ENCODE measurements around the gene DUSP3.

DUSP3 gene

DNA sequence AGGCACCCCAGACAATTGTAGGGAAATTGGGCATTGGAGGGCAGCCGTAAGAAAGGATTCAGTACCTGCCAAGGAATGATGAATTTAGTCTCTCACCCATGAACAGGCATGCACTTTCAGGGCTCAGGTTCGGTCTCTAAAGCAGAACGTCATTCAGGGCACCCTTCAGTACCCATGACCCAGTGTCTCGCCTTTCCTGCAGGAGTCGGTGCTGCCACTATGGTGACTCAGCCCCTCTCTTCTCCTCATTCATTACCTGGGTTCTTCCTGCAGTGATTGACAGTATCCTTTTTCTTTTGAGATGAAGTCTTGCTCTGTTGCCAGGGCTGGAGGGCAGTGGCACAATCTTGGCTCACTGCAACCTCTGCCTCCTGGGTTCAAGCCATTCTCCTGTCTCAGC is 28.6 kb downstream of the DUSP3 start:
- H3K4me1 ChIP-seq (ENCODE audit: insufficient read depth, low read length) = peaks cover 21% of the 10 kb centered on the region
- H3K36me3 ChIP-seq (ENCODE audit: insufficient read depth, low read length) = no peaks in the 10 kb centered on the region
- H3K9me3 ChIP-seq (ENCODE audit: control insufficient read depth, insufficient read depth, low read length) = no peaks in the 10 kb centered on the region
- H3K9ac ChIP-seq (ENCODE audit: low read depth, low read length) = no peak overlapping the region

DNA sequence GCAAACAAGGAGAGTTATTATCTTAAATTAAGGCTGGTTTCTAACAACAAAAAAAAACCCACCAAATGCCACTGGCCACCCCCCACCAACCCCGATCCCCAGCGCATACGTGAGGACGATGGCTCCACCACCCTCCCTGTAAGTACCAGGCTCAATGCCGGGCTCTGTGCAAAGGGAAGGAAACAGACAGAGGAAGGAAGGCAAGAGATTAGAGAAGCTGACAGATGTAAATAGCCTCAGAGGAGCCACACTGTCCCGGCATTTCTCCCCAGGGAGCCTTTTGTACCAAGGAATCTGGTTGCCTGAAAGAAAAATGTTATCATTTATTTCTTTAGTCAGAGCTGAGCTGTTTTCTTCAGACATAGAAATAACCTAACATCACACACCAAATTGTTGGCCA is 33.2 kb downstream of the DUSP3 start:
- no peak overlapping the region; the same call in 1 of the 2 replicates for H3K9ac ChIP-seq (ENCODE audit: low read depth, low read length)
- H3K9me3 ChIP-seq (ENCODE audit: control insufficient read depth, insufficient read depth, low read length) = 0 out of 2 replicates have a peak, but pooled peaks cover 4% of the 10 kb centered on the region
- peaks cover 25% of the 10 kb centered on the region for H3K4me1 ChIP-seq (ENCODE audit: insufficient read depth, low read length)
- H3K36me3 ChIP-seq (ENCODE audit: insufficient read depth, low read length) = no peaks in the 10 kb centered on the region

DNA sequence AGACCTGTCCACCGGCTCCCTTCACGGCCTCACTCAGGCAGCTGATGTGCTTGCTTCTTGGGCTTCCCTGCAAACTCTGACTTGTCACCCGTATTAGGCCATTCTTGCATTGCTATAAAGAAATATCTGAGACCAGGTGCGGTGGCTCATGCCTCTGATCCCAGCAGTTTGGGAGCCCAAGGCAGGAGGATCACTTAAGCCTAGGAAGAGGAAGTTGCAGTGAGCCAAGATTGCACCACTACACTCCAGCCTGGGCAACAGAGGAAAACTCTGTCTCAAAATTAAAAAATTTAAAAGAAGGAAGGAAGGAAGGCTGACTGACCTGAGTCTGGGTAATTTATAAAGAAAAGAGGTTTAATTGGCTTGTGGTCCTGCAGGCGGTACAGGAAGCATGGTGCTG is 37.1 kb downstream of the DUSP3 start:
- Histone ChIP-seq H3K9me3 (ENCODE audit: control insufficient read depth, insufficient read depth, low read length) (0 out of 2 replicates have a peak, but pooled peaks cover 4% of the 10 kb centered on the region), H3K36me3 (ENCODE audit: insufficient read depth, low read length) (no peaks in the 10 kb centered on the region), H3K4me1 (ENCODE audit: insufficient read depth, low read length) (peaks cover 30% of the 10 kb centered on the region), H3K9ac (ENCODE audit: low read depth, low read length) (no peak overlapping the region)

DNA sequence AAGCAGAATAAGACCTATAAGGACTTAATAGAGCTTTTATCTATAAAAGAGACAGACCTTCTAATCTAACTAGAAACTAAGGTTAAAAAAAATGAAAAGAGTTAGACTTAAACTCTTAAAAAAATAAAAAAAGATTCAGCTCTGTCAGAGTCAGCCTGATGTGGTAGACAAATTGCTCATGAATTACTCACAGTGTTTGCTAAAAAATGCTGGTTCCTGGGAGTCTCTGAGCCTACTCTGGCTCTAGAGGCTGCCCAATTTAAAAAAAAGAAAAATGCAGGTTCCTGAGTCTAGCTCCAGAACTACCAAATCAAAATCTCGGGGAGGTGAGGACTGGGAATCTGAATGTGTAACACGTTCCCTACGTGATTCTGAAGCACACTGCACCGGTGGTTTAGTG is 38.2 kb downstream of the DUSP3 start:
- H3K9ac ChIP-seq (ENCODE audit: low read depth, low read length) = no peak overlapping the region
- H3K4me1 ChIP-seq (ENCODE audit: insufficient read depth, low read length) = peaks cover 29% of the 10 kb centered on the region
- H3K36me3 ChIP-seq (ENCODE audit: insufficient read depth, low read length) = no peaks in the 10 kb centered on the region
- H3K9me3 ChIP-seq (ENCODE audit: control insufficient read depth, insufficient read depth, low read length) = 0 out of 2 replicates have a peak, but pooled peaks cover 4% of the 10 kb centered on the region

DNA sequence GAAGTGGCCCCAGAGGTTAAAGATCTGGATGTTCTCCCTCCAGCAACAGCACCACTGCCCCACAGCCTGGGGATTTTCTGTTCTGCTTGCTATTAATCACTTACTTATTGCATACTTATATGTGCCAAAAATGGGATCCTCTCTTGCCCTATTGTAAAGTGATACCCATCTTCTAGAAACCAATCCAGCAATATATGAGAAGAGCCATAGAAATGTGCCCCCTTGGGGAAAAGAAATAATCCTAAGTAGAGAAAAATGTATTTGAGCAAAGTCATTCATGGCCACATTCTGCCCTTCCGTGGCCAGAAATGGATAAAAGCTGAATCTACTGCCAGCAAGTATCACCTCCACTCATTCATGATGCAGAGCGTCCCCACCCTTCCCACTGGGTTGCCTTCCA is 41.1 kb downstream of the DUSP3 start:
- Histone ChIP-seq H3K4me1 (ENCODE audit: insufficient read depth, low read length) (peaks cover 21% of the 10 kb centered on the region), H3K9me3 (ENCODE audit: control insufficient read depth, insufficient read depth, low read length) (peaks cover 20% of the 10 kb centered on the region), H3K9ac (ENCODE audit: low read depth, low read length) (no peak overlapping the region), H3K36me3 (ENCODE audit: insufficient read depth, low read length) (no peaks in the 10 kb centered on the region)

DNA sequence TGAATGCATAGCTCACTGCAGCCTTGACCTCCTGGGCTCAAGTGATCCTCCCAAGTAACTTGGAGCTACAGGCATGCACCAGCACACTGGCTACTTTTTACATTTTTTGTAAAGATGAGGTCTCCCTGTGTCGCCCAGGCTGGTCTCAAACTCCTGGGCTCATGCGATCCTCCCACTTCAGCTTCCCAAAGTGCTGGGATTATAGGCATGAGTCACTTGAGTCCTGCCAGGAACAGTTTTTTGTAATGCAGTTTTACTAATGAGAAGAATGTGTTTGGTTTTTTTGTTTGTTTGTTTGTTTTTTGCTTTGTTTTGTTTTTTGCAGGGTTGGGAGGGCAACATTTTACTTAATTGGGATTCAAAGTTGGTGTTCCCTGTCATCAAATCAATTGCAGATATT is 42.4 kb downstream of the DUSP3 start:
- Histone ChIP-seq H3K4me1 (ENCODE audit: insufficient read depth, low read length) (peaks cover 26% of the 10 kb centered on the region), H3K9ac (ENCODE audit: low read depth, low read length) (no peak overlapping the region), H3K36me3 (ENCODE audit: insufficient read depth, low read length) (no peaks in the 10 kb centered on the region), H3K9me3 (ENCODE audit: control insufficient read depth, insufficient read depth, low read length) (peaks cover 16% of the 10 kb centered on the region)

DNA sequence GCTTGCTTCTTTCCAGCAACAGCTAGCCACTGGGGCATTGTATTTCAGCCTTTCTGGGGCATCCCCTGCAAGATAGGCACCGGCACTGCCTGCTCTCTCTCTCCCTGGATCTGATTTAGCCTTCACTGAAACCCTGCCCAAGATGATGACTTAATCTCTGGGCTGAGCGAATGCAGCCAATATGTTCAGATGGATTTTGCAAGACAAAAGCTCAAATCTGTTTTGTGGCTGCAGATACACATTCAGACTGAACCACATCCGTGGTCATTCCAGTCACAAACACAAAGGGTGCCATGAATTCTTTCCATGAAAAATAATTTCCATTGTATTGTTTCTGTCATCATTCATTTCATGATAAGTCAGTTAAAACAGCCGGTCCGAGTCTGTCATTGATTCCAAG is 44.4 kb downstream of the DUSP3 start:
- no peak overlapping the region for H3K9ac ChIP-seq (ENCODE audit: low read depth, low read length)
- no peaks in the 10 kb centered on the region for H3K36me3 ChIP-seq (ENCODE audit: insufficient read depth, low read length)
- H3K9me3 ChIP-seq (ENCODE audit: control insufficient read depth, insufficient read depth, low read length) = peaks cover 22% of the 10 kb centered on the region
- H3K4me1 ChIP-seq (ENCODE audit: insufficient read depth, low read length) = peaks cover 26% of the 10 kb centered on the region

DNA sequence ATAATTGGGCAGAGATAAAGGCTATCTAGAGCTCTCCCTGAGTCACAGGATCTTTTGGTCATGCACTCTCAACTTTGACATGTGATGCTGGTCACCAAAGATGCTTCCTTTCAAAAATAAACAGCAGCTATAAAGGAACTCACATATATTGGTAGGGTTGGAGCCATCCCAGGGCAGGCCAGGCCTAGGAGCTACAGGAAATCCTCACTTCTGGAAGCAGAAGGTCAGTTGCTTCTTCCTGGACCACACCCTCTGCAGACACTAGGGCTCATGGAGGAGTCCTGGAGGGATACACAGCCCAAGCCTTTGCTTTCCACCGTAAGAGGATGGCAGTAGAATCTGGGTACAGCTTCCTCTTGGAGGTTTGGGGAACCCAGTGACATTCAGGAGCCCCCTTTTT is 44.8 kb downstream of the DUSP3 start:
- Histone ChIP-seq H3K36me3 (ENCODE audit: insufficient read depth, low read length) (no peaks in the 10 kb centered on the region), H3K9me3 (ENCODE audit: control insufficient read depth, insufficient read depth, low read length) (peaks cover 22% of the 10 kb centered on the region), H3K9ac (ENCODE audit: low read depth, low read length) (no peak overlapping the region), H3K4me1 (ENCODE audit: insufficient read depth, low read length) (peaks cover 26% of the 10 kb centered on the region)

DNA sequence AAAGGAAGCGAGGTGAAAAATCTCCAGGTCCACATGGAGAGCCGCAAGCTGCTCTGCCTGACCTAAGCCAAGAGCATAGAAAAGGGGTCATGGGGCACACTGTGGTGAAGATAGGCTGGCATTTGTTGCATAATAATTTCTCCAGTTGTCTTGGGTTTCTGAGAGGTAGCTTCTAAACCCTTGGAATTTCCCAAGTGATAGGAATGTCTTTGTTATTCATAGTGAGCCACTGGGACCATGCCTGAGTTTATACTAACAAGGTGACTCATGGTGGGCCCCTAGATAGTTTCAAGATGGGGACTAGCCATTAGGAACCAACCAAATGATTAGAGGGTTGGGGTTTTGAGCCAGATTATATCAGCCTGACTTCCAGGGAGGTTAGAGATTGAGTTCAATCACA is 45.8 kb downstream of the DUSP3 start:
- Histone ChIP-seq H3K4me1 (ENCODE audit: insufficient read depth, low read length) (peaks cover 26% of the 10 kb centered on the region), H3K9me3 (ENCODE audit: control insufficient read depth, insufficient read depth, low read length) (peaks cover 22% of the 10 kb centered on the region), H3K36me3 (ENCODE audit: insufficient read depth, low read length) (no peaks in the 10 kb centered on the region), H3K9ac (ENCODE audit: low read depth, low read length) (no peak overlapping the region)

DNA sequence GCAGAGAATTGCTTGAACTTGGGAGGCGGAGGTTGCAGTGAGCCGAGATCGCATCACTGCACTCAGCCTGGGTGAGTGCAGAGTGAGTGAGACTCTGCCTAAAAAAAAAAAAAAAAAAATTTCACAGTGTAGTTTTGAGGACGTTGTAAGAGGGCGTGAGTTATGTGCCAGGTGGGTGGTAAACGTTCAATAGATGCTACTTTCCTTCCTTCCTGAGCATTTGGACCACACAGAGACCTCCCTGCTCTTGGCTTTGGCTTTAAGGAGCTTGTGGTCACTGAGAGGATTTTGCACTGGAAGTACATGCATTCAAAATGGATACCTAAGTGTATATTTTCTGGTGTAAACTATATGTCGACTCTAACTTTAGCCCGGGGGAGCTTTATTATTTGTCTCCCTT is 50.7 kb downstream of the DUSP3 start:
- Histone ChIP-seq H3K9ac (ENCODE audit: low read depth, low read length) (no peak overlapping the region), H3K36me3 (ENCODE audit: insufficient read depth, low read length) (no peaks in the 10 kb centered on the region), H3K4me1 (ENCODE audit: insufficient read depth, low read length) (peaks cover 9% of the 10 kb centered on the region; the same call in 1 of the 2 replicates), H3K9me3 (ENCODE audit: control insufficient read depth, insufficient read depth, low read length) (peaks cover 7% of the 10 kb centered on the region)

DNA sequence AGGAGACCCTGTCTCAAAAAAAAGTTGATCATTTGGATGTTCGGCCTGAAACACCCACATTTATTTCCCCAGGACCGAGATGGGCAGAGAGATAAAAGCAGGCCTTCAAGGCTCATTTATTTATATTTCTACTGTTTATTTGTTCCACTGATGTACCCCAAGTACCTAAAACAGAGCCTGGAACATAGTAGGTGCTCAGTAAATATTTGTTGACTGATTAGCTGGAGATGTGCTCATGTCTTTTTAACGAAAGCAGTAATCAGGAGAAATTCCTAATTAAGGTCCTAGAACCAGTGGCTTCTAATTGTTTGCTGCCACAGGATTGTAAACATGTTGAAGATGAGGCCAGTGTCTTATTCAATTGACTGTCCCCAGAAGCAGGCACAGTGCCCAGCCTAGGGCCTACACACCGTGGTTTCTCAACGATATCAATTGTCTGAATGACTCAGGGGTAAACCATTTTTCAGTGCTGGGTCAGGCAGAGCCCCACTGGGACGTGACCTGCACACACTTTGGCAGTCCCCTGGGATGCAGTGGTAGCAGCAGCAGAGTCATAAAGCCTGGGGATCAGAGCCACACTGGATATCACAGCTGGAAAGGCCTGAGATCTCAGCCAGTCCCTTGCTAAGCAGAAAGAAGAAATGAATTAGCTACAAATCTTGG is 54.9 kb downstream of the DUSP3 start:
- H3K4me1 ChIP-seq (ENCODE audit: insufficient read depth, low read length) = peaks cover 31% of the 10 kb centered on the region
- no peaks in the 10 kb centered on the region for H3K9me3 ChIP-seq (ENCODE audit: control insufficient read depth, insufficient read depth, low read length)
- H3K9ac ChIP-seq (ENCODE audit: low read depth, low read length) = no peak overlapping the region
- H3K36me3 ChIP-seq (ENCODE audit: insufficient read depth, low read length) = no peaks in the 10 kb centered on the region

DNA sequence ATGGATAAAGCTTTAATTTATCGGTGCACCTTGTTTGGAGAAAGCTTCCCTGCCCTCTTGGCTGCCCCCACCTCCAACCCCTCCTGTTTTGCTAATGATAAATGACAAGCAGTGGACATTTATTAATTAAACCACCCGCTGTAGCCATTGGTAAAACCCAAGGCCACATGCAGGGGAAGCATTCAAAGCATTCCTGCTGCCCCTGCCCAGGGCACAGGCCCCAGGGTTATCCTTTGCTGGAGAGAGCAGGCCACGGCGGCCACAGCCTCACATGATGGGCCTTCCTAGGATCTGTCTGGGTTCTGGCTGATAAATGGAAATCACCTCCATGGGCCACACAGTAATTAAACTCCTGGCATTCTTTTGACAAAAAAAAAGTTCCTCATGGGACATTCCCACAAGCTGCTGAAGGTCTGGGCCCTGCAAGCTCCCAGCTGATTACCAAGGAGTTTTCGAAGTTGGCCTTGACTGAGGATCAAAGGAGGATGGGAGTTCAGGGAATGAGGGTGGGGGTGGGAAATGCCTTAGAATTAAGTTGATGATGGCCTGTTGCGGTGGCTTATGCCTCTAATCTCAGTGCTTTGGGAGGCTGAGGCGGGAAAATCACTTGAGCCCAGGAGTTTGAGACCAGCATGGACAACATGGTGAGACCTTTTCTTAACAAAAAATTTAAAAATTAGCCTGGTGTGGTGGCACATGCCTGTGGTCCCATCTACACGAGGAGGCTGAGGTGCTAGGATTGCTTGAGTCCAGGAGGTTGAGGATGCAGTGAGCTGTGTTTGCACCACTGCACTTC is 55.7 kb downstream of the DUSP3 start:
- Histone ChIP-seq H3K4me1 (ENCODE audit: insufficient read depth, low read length) (peaks cover 38% of the 10 kb centered on the region), H3K9ac (ENCODE audit: low read depth, low read length) (no peak overlapping the region), H3K36me3 (ENCODE audit: insufficient read depth, low read length) (no peaks in the 10 kb centered on the region), H3K9me3 (ENCODE audit: control insufficient read depth, insufficient read depth, low read length) (no peaks in the 10 kb centered on the region)

DNA sequence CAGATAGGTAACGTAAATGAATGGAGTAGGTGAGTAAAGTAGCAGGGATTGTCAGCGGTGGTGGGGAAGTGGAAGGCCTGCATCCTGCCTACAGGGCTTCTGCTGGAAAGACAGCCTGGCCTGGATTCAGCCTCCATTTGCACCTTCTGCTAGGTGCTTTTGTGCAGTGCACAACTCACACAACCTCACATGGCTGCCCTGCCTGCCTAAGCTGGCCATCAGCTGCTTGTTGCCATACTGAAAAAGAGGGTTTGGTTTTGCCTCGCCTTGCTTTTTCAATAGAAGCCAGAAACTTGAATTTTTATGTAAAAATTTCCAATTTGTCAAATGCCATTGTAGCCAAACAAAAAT is 56.5 kb downstream of the DUSP3 start:
- no peaks in the 10 kb centered on the region for H3K36me3 ChIP-seq (ENCODE audit: insufficient read depth, low read length)
- H3K9ac ChIP-seq (ENCODE audit: low read depth, low read length) = no peak overlapping the region
- peaks cover 42% of the 10 kb centered on the region for H3K4me1 ChIP-seq (ENCODE audit: insufficient read depth, low read length)
- no peaks in the 10 kb centered on the region for H3K9me3 ChIP-seq (ENCODE audit: control insufficient read depth, insufficient read depth, low read length)

DNA sequence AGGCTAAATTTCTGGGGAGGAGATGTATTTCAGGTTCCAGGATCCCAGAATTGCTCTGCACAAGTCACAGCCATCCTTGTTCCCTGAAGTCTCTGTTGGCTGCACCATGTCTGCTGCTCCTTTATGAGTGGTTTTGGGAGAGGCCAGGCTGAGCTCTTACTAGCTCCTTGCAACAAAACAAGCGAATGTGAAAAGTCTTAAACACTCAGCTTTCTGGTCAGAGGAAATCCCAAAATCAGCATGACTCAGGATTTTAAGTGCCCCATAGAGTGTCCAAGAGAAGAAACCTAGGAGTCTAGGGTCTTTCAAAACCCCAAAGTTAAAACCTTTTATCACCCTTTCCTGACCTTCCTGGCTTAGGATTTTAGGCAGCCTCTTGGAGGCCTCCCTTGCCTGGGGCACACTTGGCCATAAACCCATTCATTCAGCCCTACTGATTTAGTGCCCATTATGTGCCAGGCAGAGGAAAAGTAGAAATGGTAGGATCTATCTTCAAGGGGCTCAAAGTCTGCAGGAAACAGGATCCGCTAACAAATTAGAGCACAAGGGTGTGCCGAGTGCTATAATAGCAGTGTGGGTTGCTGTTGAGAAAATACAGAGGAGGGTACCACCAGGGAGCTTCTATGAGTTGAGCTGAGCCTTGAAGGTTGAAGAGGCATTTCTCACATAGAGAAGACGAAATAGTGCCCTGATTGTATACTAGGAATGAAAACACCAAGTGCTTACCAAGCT is 57.1 kb downstream of the DUSP3 start:
- peaks cover 46% of the 10 kb centered on the region for H3K4me1 ChIP-seq (ENCODE audit: insufficient read depth, low read length)
- no peaks in the 10 kb centered on the region for H3K36me3 ChIP-seq (ENCODE audit: insufficient read depth, low read length)
- no peaks in the 10 kb centered on the region for H3K9me3 ChIP-seq (ENCODE audit: control insufficient read depth, insufficient read depth, low read length)
- no peak overlapping the region; the same call in 1 of the 2 replicates for H3K9ac ChIP-seq (ENCODE audit: low read depth, low read length)

All from ES-I3 (cell line).